ENCODE measurements around the gene KDM6A.
A peak's percentile ranks its signal among the peaks of the same experiment; 100 is the strongest.
"Not testable (repeated sequence)": the region's sequence is repeated elsewhere in the genome, so short reads cannot be mapped to it uniquely, and the experiment has no call there.

Gene KDM6A

GRCh38 chrX:44931441-44931973 lies 58.5 kb downstream of the KDM6A start:
- no peak for DNase-seq

GRCh38 chrX:44935172-44935571 lies 62.2 kb downstream of the KDM6A start:
- no peak for DNase-seq

GRCh38 chrX:44935640-44936039 lies 62.7 kb downstream of the KDM6A start:
- DNase-seq = no peak

- no peak for DNase-seq
Observed at GRCh38 chrX:44937606-44938005, 64.6 kb downstream of the KDM6A start.

- no peak for DNase-seq
Observed at GRCh38 chrX:44938111-44938510, 65.1 kb downstream of the KDM6A start.

- DNase-seq = not testable (repeated sequence)
Observed at GRCh38 chrX:44940541-44940940, 67.6 kb downstream of the KDM6A start.

- DNase-seq = no peak
Observed at GRCh38 chrX:44943007-44943406, 70.0 kb downstream of the KDM6A start.

GRCh38 chrX:44944894-44945293 lies 71.9 kb downstream of the KDM6A start:
- no peak for DNase-seq

GRCh38 chrX:44945736-44946135 lies 72.7 kb downstream of the KDM6A start:
- DNase-seq = peak; percentile 14 to 33

- no peak for DNase-seq
Observed at GRCh38 chrX:44946771-44947170, 73.8 kb downstream of the KDM6A start.

- no peak for DNase-seq
Observed at GRCh38 chrX:44947995-44948394, 75.0 kb downstream of the KDM6A start.

GRCh38 chrX:44948406-44948805 lies 75.4 kb downstream of the KDM6A start:
- DNase-seq = no peak

- no peak for DNase-seq
Observed at GRCh38 chrX:44949125-44949524, 76.1 kb downstream of the KDM6A start.

GRCh38 chrX:44950471-44951366 lies 77.7 kb downstream of the KDM6A start:
- DNase-seq = not testable (repeated sequence)

- DNase-seq = no peak
Observed at GRCh38 chrX:44951572-44952067, 78.6 kb downstream of the KDM6A start.

- no peak for DNase-seq
Observed at GRCh38 chrX:44952329-44953027, 79.5 kb downstream of the KDM6A start.

GRCh38 chrX:44953734-44954502 lies 80.9 kb downstream of the KDM6A start:
- no peak for DNase-seq

- DNase-seq = no peak
Observed at GRCh38 chrX:44954562-44954961, 81.6 kb downstream of the KDM6A start.

GRCh38 chrX:44957848-44958247 lies 84.9 kb downstream of the KDM6A start:
- DNase-seq = no peak

GRCh38 chrX:44958480-44958879 lies 85.5 kb downstream of the KDM6A start:
- no peak for DNase-seq

GRCh38 chrX:44961817-44962607 lies 89.0 kb downstream of the KDM6A start:
- no peak for DNase-seq

GRCh38 chrX:44962944-44963343 lies 90.0 kb downstream of the KDM6A start:
- no peak for DNase-seq

All from Kasumi-1 (cell line).